ENCODE results near the gene RANBP6. TPM values are rescaled to one million over a fixed set of nuclear protein-coding genes. Genes with fewer than 3 reads are reported as not detected.

Gene RANBP6
- polyA plus RNA-seq, 1 of the 3 experiments (the other 2 are of a cell fraction): 4.1 TPM

DNA sequence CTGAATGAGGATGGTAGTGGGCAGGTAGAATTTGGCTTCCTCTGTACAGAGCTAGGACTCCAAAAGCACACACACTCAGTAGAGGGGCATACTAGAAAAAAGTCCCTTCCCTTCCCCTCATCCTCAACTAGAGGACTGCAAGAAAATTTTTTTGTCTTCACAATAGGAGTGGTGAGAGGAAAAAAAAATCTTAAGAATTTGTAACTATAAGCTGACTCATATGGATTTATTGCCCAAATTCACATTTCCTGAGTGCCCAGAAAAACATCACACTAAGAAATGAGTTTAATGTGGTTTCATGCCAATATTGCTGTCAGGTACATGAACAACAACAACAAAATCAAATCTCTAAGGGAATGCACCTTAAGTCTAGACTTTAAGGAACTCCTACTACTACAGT is 43.7 kb downstream of the RANBP6 start:
- Histone ChIP-seq H3K27me3 (ENCODE audit: insufficient read depth) (no peaks in the 10 kb centered on the region), H3K9me2 (no peaks in the 10 kb centered on the region), H3K9me3 (no peaks in the 10 kb centered on the region), H4K20me1 (ENCODE audit: insufficient read depth) (no peaks in the 10 kb centered on the region), H3F3A (replicated peaks; ENCODE audit: insufficient read depth) (peaks cover 5% of the 10 kb centered on the region), H3K4me1 (ENCODE audit: control insufficient read depth in 1 of 2, insufficient read depth in 2 of 2, low read depth in 1 of 2, low read length in 1 of 2) (no peaks in the 10 kb centered on the region), H3K4me3 (ENCODE audit: low read depth in 2 of 2, low read length in 1 of 2) (no peak overlapping the region), H3K79me2 (ENCODE audit: insufficient read depth) (peaks cover 29% of the 10 kb centered on the region), H3K4me2 (0 out of 2 replicates have a peak overlapping the region, but pooled peaks have one; percentile 13), H3K27ac (ENCODE audit: low read depth in 2 of 2, low read length in 1 of 2) (peak overlapping the region in 1 of 2 experiments; percentile 23; a peak in 1 of 4 replicates), H3K9ac (no peak overlapping the region), H2AFZ (ENCODE audit: low read depth) (no peak overlapping the region), H3K36me3 (replicated peaks in 1 of 2; ENCODE audit: control insufficient read depth in 1 of 2, insufficient read depth in 2 of 2, low read length in 1 of 2) (peaks cover 23 to 68% of the 10 kb centered on the region in 2 experiments)
- CTCF ChIA-PET: interaction anchor here (1.1 kb wide), 1 partner anchor 18 kb away, joined by 3 read pairs; no protein-coding TSS in a partner anchor
- peak; percentile 24; the same call in 1 of the 2 replicates for TF ChIP-seq FOSL2 (IDR thresholded peaks at IDR 0.05; ENCODE audit: borderline replicate concordance, low read depth)
- no peak for TF ChIP-seq YY1 (IDR thresholded peaks at IDR 0.05; ENCODE audit: low read depth)
- POLR2A ChIA-PET: no interaction called here
- no peak for DNase-seq

Small RNA genes within 50 kb of the gene (small RNA-seq; reads per million reads assigned to genes)
- gene MIR4665: 0 reads per million in 7 experiments

Other genes starting within 250 kb of the RANBP6 start
- 5.9 and 6.4 TPM in 2 replicates for gene ERMP1, start 182.5 kb downstream of the RANBP6 start, polyA plus RNA-seq (2012; rRNA removed)
- gene MLANA, start 124.7 kb downstream of the RANBP6 start, polyA plus RNA-seq (2012; rRNA removed): not detected in 2 replicates
- not detected in 2 replicates for gene IL33, start 200.2 kb upstream of the RANBP6 start, polyA plus RNA-seq (2012; rRNA removed)